Naive B cell (primary cell): ENCODE results near the gene COL15A1. TPM values are rescaled to one million over a fixed set of nuclear protein-coding genes. Genes with fewer than 3 reads are reported as not detected.
"Not testable (repeated sequence)": the region's sequence is repeated elsewhere in the genome, so short reads cannot be mapped to it uniquely, and the experiment has no call there.

Experiments
- ATAC-seq, 2 donors: fragments of 150-1000 bp; cut with Tn5 transposase; 2 replicates each; pipeline ENCODE4 v1.10.0; 2021; ENCODE audit warnings: low read depth in 2 of 2, mild to moderate bottlenecking in 2 of 2, moderate library complexity in 2 of 2
- DNase-seq: peaks from one replicate; pipeline ENCODE4 v3.0.0; 2022
- H3K27ac Mint-ChIP-seq, 6 donors: one replicate each; pipeline ENCODE4 v1.8.0; 2020 to 2022; ENCODE audit warnings: mild to moderate bottlenecking in 6 of 6, mixed read lengths in 6 of 6, moderate library complexity in 5 of 6, inconsistent platforms in 2 of 6
- H3K27me3 Mint-ChIP-seq, 3 donors: one replicate each; pipeline ENCODE4 v1.8.0; 2021 to 2022; ENCODE audit warnings: mixed read lengths in 3 of 3, mild to moderate bottlenecking in 1 of 3
- H3K36me3 Mint-ChIP-seq, 2 donors: one replicate each; pipeline ENCODE4 v1.8.0; 2020 to 2022; ENCODE audit warnings: mixed read lengths in 2 of 2, inconsistent platforms in 1 of 2, mild to moderate bottlenecking in 1 of 2
- H3K4me1 Mint-ChIP-seq, 3 donors: one replicate each; pipeline ENCODE4 v1.8.0; 2020 to 2022; ENCODE audit warnings: mixed read lengths in 3 of 3, inconsistent platforms in 1 of 3, mild to moderate bottlenecking in 1 of 3, moderate library complexity in 1 of 3
- H3K4me3 Mint-ChIP-seq, 8 donors: one replicate each; pipeline ENCODE4 v1.8.0; 2020 to 2022; ENCODE audit warnings: mild to moderate bottlenecking in 8 of 8, mixed read lengths in 8 of 8, moderate library complexity in 8 of 8, inconsistent platforms in 2 of 8
- H3K9me3 Mint-ChIP-seq, 7 donors: one replicate each; pipeline ENCODE4 v1.8.0; 2020 to 2022; ENCODE audit warnings: mixed read lengths in 7 of 7, mild to moderate bottlenecking in 5 of 7, inconsistent platforms in 2 of 7, moderate library complexity in 1 of 7
- polyA plus RNA-seq, 6 donors: library from polyadenylated mRNA; unstranded; fragments of 300-500 nt; fragmentation: Illumina TruSeq; gene quantifications; one replicate each; pipeline ENCODE4 v1.2.3, GENCODE V29; 2021; ENCODE audit warnings: low read depth in 6 of 6

COL15A1 gene
- not detected for polyA plus RNA-seq

DNA sequence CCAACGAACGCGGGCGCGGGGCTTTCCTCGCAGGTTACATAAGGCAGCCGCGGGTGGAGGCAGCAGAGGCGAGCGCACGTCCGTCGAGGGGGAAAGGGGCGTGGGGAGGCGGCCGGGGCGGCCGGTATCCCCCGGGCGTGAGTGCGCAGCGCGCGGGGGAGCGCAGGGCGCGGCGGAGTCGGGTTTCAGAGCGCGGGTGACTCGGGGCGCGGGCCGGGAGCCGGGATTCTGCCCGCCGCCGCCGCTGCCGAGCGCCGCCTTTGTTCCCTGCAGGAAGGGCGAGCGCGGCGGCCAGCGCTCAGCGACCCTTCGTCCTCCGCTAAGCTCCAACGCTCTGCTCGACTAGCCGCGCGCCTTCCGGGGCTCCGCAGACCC, at the start of gene COL15A1:
COL15A1 (plus strand) TSS at position 226 of the 375 bp plus-strand sequence. CDS start 155 bp downstream, outside the sequence.
- peak within 1 kb of the TSS in 2 of 6 donors; percentile 27 to 34 for H3K27ac Mint-ChIP-seq
- peaks cover 6 to 18% (median 14%) of the 10 kb centered on the region in 3 donors for H3K4me1 Mint-ChIP-seq
- DNase-seq (no peak), ATAC-seq (no peak)
- no peaks in the 10 kb centered on the region for H3K9me3 Mint-ChIP-seq
- peak within 1 kb of the TSS in 7 of 8 donors; percentile 15 to 79 (median 39) for H3K4me3 Mint-ChIP-seq
- no peaks in the 10 kb centered on the region for H3K36me3 Mint-ChIP-seq
- H3K27me3 Mint-ChIP-seq: peaks cover 60 to 83% (median 78%) of the 10 kb centered on the region in 3 donors

DNA sequence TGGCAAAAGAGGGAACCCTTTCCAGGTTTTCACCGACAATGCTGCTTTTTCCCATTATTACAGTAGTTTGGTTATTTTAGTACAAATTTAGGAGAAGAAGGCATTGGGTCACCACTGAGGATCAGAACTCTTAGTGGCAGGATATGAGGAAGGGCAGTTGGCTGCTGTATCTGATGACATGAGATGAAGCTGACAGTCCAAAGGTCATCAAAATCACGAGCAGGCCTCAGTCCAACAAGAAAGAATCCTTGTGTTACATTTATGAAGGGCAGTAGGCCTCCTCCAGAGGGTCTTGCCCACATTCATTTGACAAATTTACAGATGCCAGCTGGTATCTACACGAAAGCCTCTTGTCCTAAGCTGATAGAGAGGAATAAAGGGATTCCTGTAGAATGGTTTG, 49.5 kb upstream of the COL15A1 start:
- no peak overlapping the region for H3K27ac Mint-ChIP-seq
- DNase-seq (no peak), ATAC-seq (no peak)
- H3K36me3 Mint-ChIP-seq: no peaks in the 10 kb centered on the region
- no peaks in the 10 kb centered on the region for H3K4me1 Mint-ChIP-seq
- peaks cover 8 to 22% (median 15%) of the 10 kb centered on the region in 3 donors for H3K27me3 Mint-ChIP-seq
- H3K9me3 Mint-ChIP-seq: peaks cover 0 to 18% (median 8%) of the 10 kb centered on the region in 7 donors
- H3K4me3 Mint-ChIP-seq: no peak overlapping the region

GRCh38 chr9:98894761-98895160, 48.9 kb upstream of the COL15A1 start:
- H3K4me1 Mint-ChIP-seq: no peaks in the 10 kb centered on the region
- H3K27me3 Mint-ChIP-seq: peaks cover 8 to 20% (median 15%) of the 10 kb centered on the region in 3 donors
- no peak overlapping the region for H3K4me3 Mint-ChIP-seq

GRCh38 chr9:98896632-98897031, 47.1 kb upstream of the COL15A1 start:
- H3K27me3 Mint-ChIP-seq: peaks cover 0 to 15% (median 13%) of the 10 kb centered on the region in 3 donors
- H3K4me1 Mint-ChIP-seq: no peaks in the 10 kb centered on the region
- H3K4me3 Mint-ChIP-seq: no peak overlapping the region
- peaks cover 0 to 18% (median 8%) of the 10 kb centered on the region in 7 donors for H3K9me3 Mint-ChIP-seq
- H3K36me3 Mint-ChIP-seq: no peaks in the 10 kb centered on the region
- ATAC-seq (no peak), DNase-seq (no peak)
- H3K27ac Mint-ChIP-seq: no peak overlapping the region

More at GRCh38 chr9:98894761-98895160, 48.9 kb upstream of the COL15A1 start:
- peaks cover 0 to 18% (median 8%) of the 10 kb centered on the region in 7 donors for H3K9me3 Mint-ChIP-seq
- DNase-seq: no peak
- no peaks in the 10 kb centered on the region for H3K36me3 Mint-ChIP-seq
- no peak overlapping the region for H3K27ac Mint-ChIP-seq
- ATAC-seq: no peak

GRCh38 chr9:98897745-98898144, 46.0 kb upstream of the COL15A1 start:
- Mint-ChIP-seq H3K4me3 (no peak overlapping the region), H3K27ac (no peak overlapping the region), H3K36me3 (no peaks in the 10 kb centered on the region), H3K9me3 (peaks cover 0 to 18% (median 8%) of the 10 kb centered on the region in 7 donors), H3K27me3 (peaks cover 0 to 15% (median 14%) of the 10 kb centered on the region in 3 donors), H3K4me1 (no peaks in the 10 kb centered on the region)
- DNase-seq: no peak
- ATAC-seq: no peak

GRCh38 chr9:98899408-98900056, 44.2 kb upstream of the COL15A1 start:
- no peak overlapping the region for H3K4me3 Mint-ChIP-seq
- ATAC-seq: no peak
- H3K27me3 Mint-ChIP-seq: peaks cover 9 to 32% (median 14%) of the 10 kb centered on the region in 3 donors
- H3K9me3 Mint-ChIP-seq: peaks cover 0 to 18% (median 8%) of the 10 kb centered on the region in 7 donors
- no peaks in the 10 kb centered on the region for H3K36me3 Mint-ChIP-seq
- no peak for DNase-seq
- no peaks in the 10 kb centered on the region for H3K4me1 Mint-ChIP-seq
- H3K27ac Mint-ChIP-seq: no peak overlapping the region

DNA sequence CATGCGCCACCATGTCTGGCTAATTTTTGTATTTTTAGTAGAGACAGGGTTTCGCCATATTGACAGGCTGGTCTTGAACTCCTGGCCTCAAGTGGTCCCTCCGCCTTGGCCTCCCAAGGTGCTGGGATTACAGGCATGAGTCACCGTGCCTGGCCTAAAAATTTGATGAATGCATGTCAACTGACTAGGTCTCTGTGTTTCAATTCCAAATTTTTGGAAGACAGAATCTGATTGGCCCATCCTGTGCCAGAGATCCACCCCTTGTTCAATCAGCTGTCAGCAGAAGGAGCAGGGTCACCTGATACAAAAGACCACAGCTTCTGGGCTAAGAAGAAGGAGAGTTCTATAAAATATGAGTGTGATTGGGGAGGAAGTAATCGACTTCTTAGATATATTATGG, 43.5 kb upstream of the COL15A1 start:
- Mint-ChIP-seq H3K4me3 (no peak overlapping the region), H3K36me3 (no peaks in the 10 kb centered on the region), H3K27me3 (peaks cover 7 to 32% (median 9%) of the 10 kb centered on the region in 3 donors), H3K4me1 (no peaks in the 10 kb centered on the region), H3K27ac (no peak overlapping the region), H3K9me3 (peaks cover 0 to 18% (median 8%) of the 10 kb centered on the region in 7 donors)
- ATAC-seq: no peak
- DNase-seq: no peak

DNA sequence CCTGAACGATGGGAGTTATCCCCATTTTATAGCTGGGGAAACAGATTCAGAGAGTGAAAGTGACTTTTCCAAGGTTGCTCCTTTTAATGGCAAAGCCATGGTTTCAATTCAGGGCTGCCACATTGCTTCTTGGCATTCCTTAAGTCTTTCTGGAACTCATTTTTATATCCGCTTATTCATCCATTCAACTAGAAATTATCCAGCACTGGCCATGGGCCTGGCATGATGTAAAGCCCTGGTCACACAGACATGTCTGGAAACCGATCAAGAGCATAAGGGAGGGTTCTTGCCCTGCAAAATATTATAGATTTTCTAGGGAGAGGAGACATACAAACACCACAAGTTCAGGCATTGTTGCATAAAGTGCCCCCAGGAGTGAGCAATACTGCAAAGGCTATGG, 43.0 kb upstream of the COL15A1 start:
- DNase-seq: no peak
- ATAC-seq: no peak
- Mint-ChIP-seq H3K27me3 (peaks cover 2 to 28% (median 9%) of the 10 kb centered on the region in 3 donors), H3K4me1 (no peaks in the 10 kb centered on the region), H3K36me3 (no peaks in the 10 kb centered on the region), H3K27ac (peak overlapping the region in 1 of 6 donors; percentile 47), H3K4me3 (no peak overlapping the region), H3K9me3 (peaks cover 0 to 18% (median 8%) of the 10 kb centered on the region in 7 donors)

- H3K36me3 Mint-ChIP-seq, H3K4me1 Mint-ChIP-seq, H3K27ac Mint-ChIP-seq, DNase-seq, H3K4me3 Mint-ChIP-seq, ATAC-seq, H3K9me3 Mint-ChIP-seq: not testable (repeated sequence)
- peaks cover 0 to 26% (median 9%) of the 10 kb centered on the region in 3 donors for H3K27me3 Mint-ChIP-seq
These were observed 41.9 kb upstream of the COL15A1 start for GRCh38 chr9:98901843-98902242.

GRCh38 chr9:98902516-98902915, 41.2 kb upstream of the COL15A1 start:
- H3K9me3 Mint-ChIP-seq: peaks cover 0 to 2% (median 0%) of the 10 kb centered on the region in 7 donors
- no peak overlapping the region for H3K27ac Mint-ChIP-seq
- H3K27me3 Mint-ChIP-seq: peaks cover 0 to 26% (median 9%) of the 10 kb centered on the region in 3 donors
- H3K4me1 Mint-ChIP-seq: no peaks in the 10 kb centered on the region
- no peak for DNase-seq
- H3K36me3 Mint-ChIP-seq: no peaks in the 10 kb centered on the region
- no peak overlapping the region for H3K4me3 Mint-ChIP-seq
- ATAC-seq: no peak

GRCh38 chr9:98902925-98903324, 40.8 kb upstream of the COL15A1 start:
- no peak overlapping the region for H3K27ac Mint-ChIP-seq
- ATAC-seq (no peak), DNase-seq (no peak)
- H3K9me3 Mint-ChIP-seq: peaks cover 0 to 2% (median 0%) of the 10 kb centered on the region in 7 donors
- H3K4me1 Mint-ChIP-seq: no peaks in the 10 kb centered on the region
- no peak overlapping the region for H3K4me3 Mint-ChIP-seq
- no peaks in the 10 kb centered on the region for H3K36me3 Mint-ChIP-seq
- peaks cover 0 to 26% (median 9%) of the 10 kb centered on the region in 3 donors for H3K27me3 Mint-ChIP-seq

DNA sequence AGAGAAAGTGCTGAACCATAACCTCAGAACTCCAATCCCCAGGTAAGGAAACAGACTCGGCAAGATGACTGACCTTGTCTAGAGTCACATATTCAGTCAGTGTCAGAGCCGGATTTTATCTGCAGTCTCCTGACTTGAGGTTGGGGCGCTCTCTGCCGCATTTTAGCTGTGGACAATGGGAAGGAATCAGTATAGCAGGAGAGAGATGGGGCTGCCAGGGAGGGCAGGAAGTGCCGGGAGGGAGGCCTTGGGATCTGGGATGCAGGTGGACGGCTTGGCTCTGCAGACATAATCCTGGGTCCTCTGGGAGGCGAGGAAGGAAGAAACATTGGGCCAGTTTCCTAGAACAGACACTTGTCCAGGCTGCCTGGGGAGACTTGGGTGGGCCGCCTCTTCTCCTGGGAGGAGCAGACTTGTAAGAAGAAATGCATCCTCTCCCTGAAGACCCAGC, 39.7 kb upstream of the COL15A1 start:
- no peaks in the 10 kb centered on the region for H3K36me3 Mint-ChIP-seq
- no peak for DNase-seq
- no peak for ATAC-seq
- H3K27ac Mint-ChIP-seq: peak overlapping the region in 1 of 6 donors; percentile 28
- no peak overlapping the region for H3K4me3 Mint-ChIP-seq
- no peaks in the 10 kb centered on the region for H3K4me1 Mint-ChIP-seq
- H3K9me3 Mint-ChIP-seq: no peaks in the 10 kb centered on the region
- peaks cover 0 to 26% (median 9%) of the 10 kb centered on the region in 3 donors for H3K27me3 Mint-ChIP-seq

GRCh38 chr9:98905015-98905414, 38.7 kb upstream of the COL15A1 start:
- H3K4me1 Mint-ChIP-seq: no peaks in the 10 kb centered on the region
- peaks cover 0 to 26% (median 9%) of the 10 kb centered on the region in 3 donors for H3K27me3 Mint-ChIP-seq
- no peak overlapping the region for H3K4me3 Mint-ChIP-seq

More at GRCh38 chr9:98905015-98905414, 38.7 kb upstream of the COL15A1 start:
- ATAC-seq (no peak), DNase-seq (no peak)
- H3K36me3 Mint-ChIP-seq: no peaks in the 10 kb centered on the region
- H3K9me3 Mint-ChIP-seq: no peaks in the 10 kb centered on the region
- H3K27ac Mint-ChIP-seq: no peak overlapping the region
